ENCODE measurements around the gene MARCHF10. TPM values are rescaled to one million over a fixed set of nuclear protein-coding genes. Genes with fewer than 3 reads are reported as not detected.
A peak's percentile ranks its signal among the peaks of the same experiment; 100 is the strongest.

The MARCHF10 gene
- polyA plus RNA-seq, 3 donors: not detected

GRCh38 chr17:62660629-62661118, 147.4 kb downstream of the MARCHF10 start:
- Histone ChIP-seq H3K4me2 (replicated peaks; ENCODE audit: extremely low read depth, low read length, poor library complexity, severe bottlenecking) (no peak overlapping the region), H3K27ac (ENCODE audit: low read depth in 1 of 2, low read length in 2 of 2) (no peak overlapping the region), H3K36me3 (replicated peaks in 1 of 2; ENCODE audit: control insufficient read depth in 1 of 2, insufficient read depth in 2 of 2, low read length in 2 of 2) (no peaks in the 10 kb centered on the region), H3K79me2 (ENCODE audit: insufficient read depth, low read length) (no peaks in the 10 kb centered on the region), H3K9me3 (replicated peaks in 1 of 2; ENCODE audit: control insufficient read depth in 1 of 2, insufficient read depth in 1 of 2, low read length in 2 of 2) (no peaks in the 10 kb centered on the region), H3K4me3 (replicated peaks in 1 of 3; ENCODE audit: low read depth in 2 of 3, low read length in 3 of 3) (no peak overlapping the region), H3K27me3 (ENCODE audit: control insufficient read depth in 2 of 2, insufficient read depth in 2 of 2, low read length in 2 of 2) (no peaks in the 10 kb centered on the region), H3K4me1 (ENCODE audit: control insufficient read depth in 1 of 2, insufficient read depth in 2 of 2, low read length in 2 of 2) (no peaks in the 10 kb centered on the region), H4K20me1 (ENCODE audit: insufficient read depth, low read length) (no peaks in the 10 kb centered on the region), H3K9ac (ENCODE audit: insufficient read depth, low read length, poor library complexity, severe bottlenecking) (no peak overlapping the region), H2AFZ (ENCODE audit: insufficient read depth, low read depth, low read length, poor library complexity, severe bottlenecking) (no peak overlapping the region)
- Mint-ChIP-seq H3K9me3 (peaks cover 6 to 14% (median 9%) of the 10 kb centered on the region in 7 donors), H3K36me3 (no peaks in the 10 kb centered on the region), H3K27me3 (ENCODE audit: low read depth in 3 of 3) (peaks cover 2 to 3% (median 2%) of the 10 kb centered on the region in 3 donors), H3K4me3 (no peak overlapping the region), H3K27ac (no peak overlapping the region), H3K4me1 (peaks cover 8% of the 10 kb centered on the region)
- no peak for DNase-seq
- 85% methylated on average over 1 of the region's 2 CpGs for WGBS (ENCODE audit: insufficient coverage)
- intact Hi-C loops (cut with micrococcal nuclease): no loop called here
- TF ChIP-seq CTCF (IDR thresholded peaks at IDR 0.05): no peak

- 97% methylated on average over 7 of the region's 15 CpGs for WGBS (ENCODE audit: insufficient coverage)
- Histone ChIP-seq H3K4me1 (ENCODE audit: control insufficient read depth in 1 of 2, insufficient read depth in 2 of 2, low read length in 2 of 2) (peaks cover 11 to 12% of the 10 kb centered on the region in 2 donors), H3K27ac (ENCODE audit: low read depth in 1 of 2, low read length in 2 of 2) (no peak overlapping the region), H2AFZ (ENCODE audit: insufficient read depth, low read depth, low read length, poor library complexity, severe bottlenecking) (no peak overlapping the region), H4K20me1 (ENCODE audit: insufficient read depth, low read length) (no peaks in the 10 kb centered on the region), H3K4me3 (replicated peaks in 1 of 3; ENCODE audit: low read depth in 2 of 3, low read length in 3 of 3) (no peak overlapping the region), H3K79me2 (ENCODE audit: insufficient read depth, low read length) (no peaks in the 10 kb centered on the region), H3K4me2 (replicated peaks; ENCODE audit: extremely low read depth, low read length, poor library complexity, severe bottlenecking) (no peak overlapping the region), H3K9me3 (replicated peaks in 1 of 2; ENCODE audit: control insufficient read depth in 1 of 2, insufficient read depth in 1 of 2, low read length in 2 of 2) (no peaks in the 10 kb centered on the region), H3K36me3 (replicated peaks in 1 of 2; ENCODE audit: control insufficient read depth in 1 of 2, insufficient read depth in 2 of 2, low read length in 2 of 2) (no peaks in the 10 kb centered on the region), H3K27me3 (ENCODE audit: control insufficient read depth in 2 of 2, insufficient read depth in 2 of 2, low read length in 2 of 2) (peaks cover 0 to 8% of the 10 kb centered on the region in 2 donors), H3K9ac (ENCODE audit: insufficient read depth, low read length, poor library complexity, severe bottlenecking) (no peak overlapping the region)
- H3K27ac Mint-ChIP-seq: no peak overlapping the region
- peaks cover 6 to 13% (median 8%) of the 10 kb centered on the region in 3 donors for H3K27me3 Mint-ChIP-seq (ENCODE audit: low read depth in 3 of 3)
- no peaks in the 10 kb centered on the region for H3K36me3 Mint-ChIP-seq
- H3K4me3 Mint-ChIP-seq: peak overlapping the region; percentile 17 to 35
- intact Hi-C loops (cut with micrococcal nuclease): no loop called here
- peaks cover 17% of the 10 kb centered on the region for H3K4me1 Mint-ChIP-seq
- H3K9me3 Mint-ChIP-seq: peaks cover 6 to 14% (median 9%) of the 10 kb centered on the region in 7 donors
- no peak for TF ChIP-seq CTCF (IDR thresholded peaks at IDR 0.05)
- DNase-seq: no peak
Observed at GRCh38 chr17:62658136-62658920, 149.8 kb downstream of the MARCHF10 start.

All from CD14-positive monocyte (primary cell).